Measurements from ENCODE around the gene PCNX2.

DNA sequence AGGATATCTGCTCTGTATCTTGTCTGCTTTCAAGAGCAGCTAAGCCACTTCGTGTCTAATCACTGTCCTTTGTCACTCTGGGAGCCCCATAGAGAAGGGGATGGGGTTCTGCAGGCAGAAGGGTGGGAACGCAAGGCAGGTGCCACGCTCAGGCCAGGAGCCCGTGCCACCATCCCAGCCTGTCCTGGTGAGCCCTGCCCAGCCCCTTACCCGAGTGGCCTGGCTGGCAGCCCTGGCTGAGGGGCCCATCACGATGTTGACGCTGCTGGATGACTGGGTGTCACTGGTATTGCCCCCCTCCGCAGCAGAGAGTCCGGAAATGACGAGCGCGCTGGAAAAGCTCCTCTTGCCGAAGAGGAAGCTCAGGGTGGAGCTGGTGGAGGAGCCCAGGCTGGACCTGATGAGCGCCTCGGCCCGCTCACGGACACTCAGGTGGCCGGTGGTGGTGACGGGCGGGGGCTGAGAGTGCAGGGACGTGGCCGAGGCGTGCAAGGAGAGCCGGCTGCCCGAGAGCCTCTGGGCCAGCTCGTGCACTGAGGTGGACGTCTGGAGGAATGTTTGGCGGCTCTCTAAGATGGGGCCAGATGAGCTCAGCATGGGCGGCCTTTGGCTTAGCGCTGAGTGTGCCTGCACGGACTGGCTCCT, 309.5 kb downstream of the PCNX2 start:
- TF ChIP-seq, protein P1, sequence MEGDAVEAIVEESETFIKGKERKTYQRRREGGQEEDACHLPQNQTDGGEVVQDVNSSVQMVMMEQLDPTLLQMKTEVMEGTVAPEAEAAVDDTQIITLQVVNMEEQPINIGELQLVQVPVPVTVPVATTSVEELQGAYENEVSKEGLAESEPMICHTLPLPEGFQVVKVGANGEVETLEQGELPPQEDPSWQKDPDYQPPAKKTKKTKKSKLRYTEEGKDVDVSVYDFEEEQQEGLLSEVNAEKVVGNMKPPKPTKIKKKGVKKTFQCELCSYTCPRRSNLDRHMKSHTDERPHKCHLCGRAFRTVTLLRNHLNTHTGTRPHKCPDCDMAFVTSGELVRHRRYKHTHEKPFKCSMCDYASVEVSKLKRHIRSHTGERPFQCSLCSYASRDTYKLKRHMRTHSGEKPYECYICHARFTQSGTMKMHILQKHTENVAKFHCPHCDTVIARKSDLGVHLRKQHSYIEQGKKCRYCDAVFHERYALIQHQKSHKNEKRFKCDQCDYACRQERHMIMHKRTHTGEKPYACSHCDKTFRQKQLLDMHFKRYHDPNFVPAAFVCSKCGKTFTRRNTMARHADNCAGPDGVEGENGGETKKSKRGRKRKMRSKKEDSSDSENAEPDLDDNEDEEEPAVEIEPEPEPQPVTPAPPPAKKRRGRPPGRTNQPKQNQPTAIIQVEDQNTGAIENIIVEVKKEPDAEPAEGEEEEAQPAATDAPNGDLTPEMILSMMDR (IDR thresholded peaks at IDR 0.05) = no peak
- TF ChIP-seq POLR2A (IDR thresholded peaks at IDR 0.05) = no peak

All from heart left ventricle (tissue), 13 donors.